HepG2 (cell line): Measurements from ENCODE around the gene FBH1. TPM values are rescaled to one million over a fixed set of nuclear protein-coding genes. Genes with fewer than 3 reads are reported as not detected.

Experiments used
- ATAC-seq: fragments of 200-7000 bp; cut with Tn5 transposase; 3 replicates; pipeline ENCODE4 v1.9.1; 2020; ENCODE audit warnings: mild to moderate bottlenecking, moderate library complexity
- BruUV-seq: library from RNA; stranded (reverse); fragments of 400-500 nt; replicated peaks from 2 replicates; lab custom pipeline; 2021; lab: Mats Ljungman, UMichigan
- CTCF ChIA-PET: fragments of 300-600 bp; formaldehyde crosslinking; extraction: SDS; loops from one replicate; lab custom pipeline; 2021; ENCODE audit warnings: low total read pairs, inconsistent platforms, low intra/inter-chr PET ratio; lab: Yijun Ruan, JAX
- POLR2A ChIA-PET: fragments of 350-600 bp; sonication (Branson Sonifier 250); formaldehyde crosslinking; loops from one replicate; lab custom pipeline; 2020; ENCODE audit warnings: antibody characterized with exemption, inconsistent platforms; lab: Yijun Ruan, JAX
- DNase-seq: peaks from one replicate; pipeline ENCODE4 v3.0.0-alpha.2; 2015; ENCODE audit warnings: low spot score
- FAIRE-seq: peaks from 3 replicates; lab custom pipeline; 2011; peaks lifted over from hg19 to GRCh38; lab: Jason Lieb, UNC
- H2AFZ ChIP-seq: one replicate; pipeline ENCODE4 v1.6.1; 2011; ENCODE audit warnings: low read length, inconsistent platforms
- H3K27ac ChIP-seq: fragments of 300-600 bp; 3 replicates; pipeline ENCODE4 v1.8.0; 2011; ENCODE audit warnings: mixed run types, mild to moderate bottlenecking, mixed read lengths, low read length, inconsistent platforms; ENCODE audit not compliant: insufficient read depth; ENCODE audit errors: extremely low read length
- H3K27me3 ChIP-seq, 2 experiments: fragments of 200-600 bp in 1 of 2; 2 replicates in 1 of 2; 3 replicates in 1 of 2; pipeline versions ENCODE4 v1.6.0 to v1.8.0; 2011; ENCODE audit warnings: low read length in 2 of 2, mild to moderate bottlenecking in 2 of 2, moderate library complexity in 2 of 2, inconsistent platforms in 1 of 2; ENCODE audit not compliant: insufficient read depth in 2 of 2, control insufficient read depth in 1 of 2
- H3K36me3 ChIP-seq, 2 experiments: fragments of 200-600 bp in 1 of 2; replicated peaks in 1 of 2; 2 replicates in 1 of 2; 3 replicates in 1 of 2; pipeline versions ENCODE4 v1.5.1 to v1.8.0; 2011; ENCODE audit warnings: low read length in 2 of 2, inconsistent platforms in 1 of 2; ENCODE audit not compliant: insufficient read depth in 2 of 2, control insufficient read depth in 1 of 2
- H3K4me1 ChIP-seq: 2 replicates; pipeline ENCODE4 v1.5.1; 2012; ENCODE audit warnings: low read length, inconsistent platforms; ENCODE audit not compliant: insufficient read depth
- H3K4me2 ChIP-seq: 2 replicates; pipeline ENCODE4 v1.6.0; 2011; ENCODE audit warnings: low read depth, low read length, inconsistent platforms
- H3K4me3 ChIP-seq, 3 experiments: fragments of 200-600 bp in 1 of 3; sonication (generic), shearing (Covaris generic) in 1 of 3; replicated peaks in 1 of 3; 2 replicates each; pipeline ENCODE4 v1.5.1; 2011 to 2016; ENCODE audit warnings: low read length in 3 of 3, inconsistent platforms in 2 of 3, low read depth in 2 of 3, mild to moderate bottlenecking in 2 of 3, control low read depth in 1 of 3, mixed read lengths in 1 of 3; ENCODE audit not compliant: insufficient read depth in 1 of 3
- H3K79me2 ChIP-seq: one replicate; pipeline ENCODE4 v1.6.1; 2011; ENCODE audit warnings: low read length, inconsistent platforms; ENCODE audit not compliant: insufficient read depth
- H3K9ac ChIP-seq: 2 replicates; pipeline ENCODE4 v1.6.0; 2011; ENCODE audit warnings: mild to moderate bottlenecking, low read depth, low read length, inconsistent platforms; ENCODE audit not compliant: insufficient read depth
- H3K9me3 ChIP-seq: 2 replicates; pipeline ENCODE4 v1.5.1; 2012; ENCODE audit warnings: mild to moderate bottlenecking, low read length
- H4K20me1 ChIP-seq: 2 replicates; pipeline ENCODE4 v1.6.0; 2011; ENCODE audit warnings: inconsistent platforms, mild to moderate bottlenecking, low read length, moderate library complexity; ENCODE audit not compliant: insufficient read depth
- BCLAF1 ChIP-seq: fragments of 450-650 bp; IDR thresholded peaks from 2 replicates; pipeline ENCODE4 v1.6.1; 2017; ENCODE audit warnings: mild to moderate bottlenecking
- GLI4 ChIP-seq: sonication (generic); formaldehyde crosslinking; IDR thresholded peaks from 2 replicates; pipeline ENCODE4 v1.5.1; 2020; ENCODE audit warnings: missing genetic modification reagents, mild to moderate bottlenecking, moderate library complexity, borderline replicate concordance
- NCOA1 ChIP-seq: sonication (generic); formaldehyde crosslinking; IDR thresholded peaks from 2 replicates; pipeline ENCODE4 v1.9.0; 2021; ENCODE audit warnings: missing genetic modification reagents
- NCOR1 ChIP-seq: fragments of 200-600 bp; sonication (generic); IDR thresholded peaks from 2 replicates; pipeline ENCODE4 v1.7.0; 2017; ENCODE audit warnings: antibody characterized with exemption, low read length, borderline replicate concordance
- PREB ChIP-seq: sonication (generic); formaldehyde crosslinking; IDR thresholded peaks from 2 replicates; pipeline ENCODE4 v1.4.0; 2020; ENCODE audit warnings: missing genetic modification reagents
- RBAK ChIP-seq: sonication (generic); formaldehyde crosslinking; IDR thresholded peaks from 2 replicates; pipeline ENCODE4 v1.5.1; 2020; ENCODE audit warnings: mild to moderate bottlenecking, missing genetic modification reagents
- SAFB2 ChIP-seq: sonication (generic); formaldehyde crosslinking; IDR thresholded peaks from 2 replicates; pipeline ENCODE4 v1.5.1; 2020; ENCODE audit warnings: missing genetic modification reagents, low read depth, mild to moderate bottlenecking, borderline replicate concordance
- SATB2 ChIP-seq: sonication (generic); formaldehyde crosslinking; IDR thresholded peaks from 2 replicates; pipeline ENCODE4 v1.5.0; 2020; ENCODE audit warnings: missing genetic modification reagents
- SMARCC2 ChIP-seq: fragments of 450-650 bp; IDR thresholded peaks from 2 replicates; pipeline ENCODE4 v1.6.1; 2017; ENCODE audit warnings: antibody characterized with exemption, mild to moderate bottlenecking
- SMC3 ChIP-seq: IDR thresholded peaks from 2 replicates; pipeline ENCODE4 v1.6.1; 2011; ENCODE audit warnings: low read length, improper control_type of control experiment
- ZBTB1 ChIP-seq: sonication (generic); formaldehyde crosslinking; IDR thresholded peaks from 2 replicates; pipeline ENCODE4 v1.4.0; 2020; ENCODE audit warnings: missing genetic modification reagents, borderline replicate concordance
- ZFP36 ChIP-seq: fragments of 150-350 bp; IDR thresholded peaks from 2 replicates; pipeline ENCODE4 v1.6.1; 2018; ENCODE audit warnings: borderline replicate concordance, low read length, low read depth; ENCODE audit not compliant: partially characterized antibody
- ZFP90 ChIP-seq: sonication (generic); formaldehyde crosslinking; IDR thresholded peaks from 2 replicates; pipeline ENCODE4 v1.8.0; 2022; ENCODE audit warnings: missing genetic modification reagents, mild to moderate bottlenecking, inconsistent platforms, borderline replicate concordance
- ZNF232 ChIP-seq: sonication (generic); formaldehyde crosslinking; IDR thresholded peaks from 2 replicates; pipeline ENCODE4 v1.4.0; 2020; ENCODE audit warnings: missing genetic modification reagents, borderline replicate concordance
- WGBS: methylation state at CpG from one replicate; pipeline ENCODE4 v1.1.6; 2017; ENCODE audit warnings: low lambda C conversion rate; 5-methylcytosine and 5-hydroxymethylcytosine counted together
- in situ Hi-C: cut with HindIII; loops from 2 replicates; pipeline ENCODE4 v1.10.0; 2017; ENCODE audit warnings: low pct_unique_long_range_greater_than_20kb; ENCODE audit not compliant: extremely low pct_ligation_motif_present
- intact Hi-C: fragments of 100-400 bp; cut with micrococcal nuclease; formaldehyde crosslinking; loops from one replicate; pipeline ENCODE4 v1.10.0; 2022; ENCODE audit not compliant: unreplicated experiment
- polyA plus RNA-seq, 8 experiments: library from polyadenylated mRNA; depleted of rRNA in 3 of 8; stranded (reverse) in 7 of 8; unstranded in 1 of 8; fragments of >200 nt; fragmentation: Illumina TruSeq in 4 of 8; extraction: Trizol in 4 of 8; gene quantifications; 2 replicates each; pipeline versions ENCODE4 v1.2.1 to v1.2.3, GENCODE V29; 2011 to 2016; ENCODE audit warnings: low read depth in 4 of 8, missing spikeins in 1 of 8, mixed read lengths in 1 of 8; ENCODE audit not compliant: insufficient read depth in 1 of 8
- total RNA-seq, 5 experiments: library from RNA; depleted of rRNA; stranded (reverse); fragments of >200 nt; fragmentation: Illumina TruSeq; extraction: Trizol; gene quantifications; 2 replicates each; pipeline ENCODE4 v1.2.3, GENCODE V29; 2016; ENCODE audit warnings: low read depth in 1 of 5
- TF ChIP-seq, protein P1 (sequence below): sonication (generic); formaldehyde crosslinking; IDR thresholded peaks from 2 replicates; pipeline ENCODE4 v1.5.1; 2020; ENCODE audit warnings: missing genetic modification reagents, mild to moderate bottlenecking, borderline replicate concordance

FBH1 gene
- total and polyA plus RNA-seq, 2 of the 13 experiments (the other 11 are each of a cell fraction or from before 2014, with no cell fraction given), result 48.8 to 60.3 TPM

DNA sequence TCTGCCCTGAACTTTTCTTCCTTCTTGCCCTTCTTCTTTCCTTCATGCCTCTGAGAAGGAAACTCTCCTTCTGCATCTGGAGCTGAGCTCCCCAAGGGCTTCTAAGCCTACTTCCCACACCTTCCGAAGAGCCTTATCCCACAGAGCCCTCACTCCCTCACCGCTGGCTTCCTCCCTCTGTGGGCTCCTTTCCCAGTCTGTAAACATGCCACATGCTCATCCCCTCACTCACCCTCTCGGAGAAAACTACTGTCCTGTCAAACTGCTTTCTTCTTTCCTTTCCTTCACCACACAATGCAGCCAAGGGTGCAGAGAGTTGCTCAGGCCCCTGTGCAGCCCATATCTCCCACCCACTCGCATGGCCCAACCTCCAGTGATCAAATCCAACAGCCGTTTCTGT lies 18.4 kb upstream of the FBH1 start:
- intact Hi-C loops, result no loop called here
- ATAC-seq, result no peak
- H3K27me3 ChIP-seq, result no peaks in the 10 kb centered on the region

DNA sequence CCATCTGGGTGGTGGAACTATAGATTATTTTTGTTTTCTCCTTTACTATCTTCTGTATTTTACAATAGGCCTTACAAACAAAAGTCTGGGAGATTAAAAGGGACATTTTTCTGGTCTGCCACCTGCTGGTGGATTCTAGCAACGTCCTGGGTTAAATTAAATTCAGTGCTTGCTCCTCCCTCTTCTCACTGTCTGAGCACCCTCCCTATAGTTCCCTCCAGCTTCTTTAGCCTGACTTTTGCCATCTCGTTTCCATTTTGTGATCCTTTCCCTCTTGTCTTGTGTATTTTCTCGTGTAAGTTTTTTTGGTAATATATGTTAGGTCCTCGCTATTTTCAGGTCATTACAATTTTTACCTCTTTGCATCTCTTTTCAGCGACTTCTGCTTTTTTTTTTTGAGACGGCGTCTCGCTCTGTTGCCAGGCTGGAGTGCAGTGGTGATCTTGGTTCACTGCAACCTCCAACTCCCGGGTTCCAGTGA lies 16.5 kb upstream of the FBH1 start:
- H2AFZ ChIP-seq, result no peak overlapping the region
- H3K4me2 ChIP-seq, result no peak overlapping the region
- no peaks in the 10 kb centered on the region for H3K27me3 ChIP-seq
- intact Hi-C loops, result loop anchor here (1.0 kb wide), 1 partner anchor 64 kb away; no protein-coding TSS in a partner anchor
- ATAC-seq, result peak; percentile 83
- 65% methylated on average over 9 of the region's 9 CpGs for WGBS
- no peak overlapping the region for H3K27ac ChIP-seq
- H3K79me2 ChIP-seq, result no peaks in the 10 kb centered on the region
- in situ Hi-C loops, result loop anchor here (10.0 kb wide), 1 partner anchor 59 kb away; the partner anchor contains the start of gene GDI2
- no peak overlapping the region for H3K9ac ChIP-seq
- FAIRE-seq, result peak; percentile 93
- BruUV-seq, result no TSS peak
- ChIA-PET CTCF (no interaction called here), POLR2A (interaction anchor here (2.3 kb wide), 1 partner anchor 16 kb away, joined by 12 read pairs; the partner anchor contains the start of genes ANKRD16 and FBH1)
- peaks cover 3 to 27% of the 10 kb centered on the region in 2 experiments; a peak in 4 of 5 replicates for H3K36me3 ChIP-seq
- no peak overlapping the region for H3K4me3 ChIP-seq
- no peaks in the 10 kb centered on the region for H3K4me1 ChIP-seq
- DNase-seq, result peak; percentile 57
- H3K9me3 ChIP-seq, result no peaks in the 10 kb centered on the region
- no peaks in the 10 kb centered on the region for H4K20me1 ChIP-seq
- no peak for TF ChIP-seq BCLAF1
- TF ChIP-seq SMARCC2, result no peak
- TF ChIP-seq SATB2 (CRISPR knock-in tag), result no peak
- no peak for TF ChIP-seq PREB (CRISPR knock-in tag)
- no peak for TF ChIP-seq RBAK (CRISPR knock-in tag)
- peak; percentile 81 for TF ChIP-seq SMC3
- TF ChIP-seq, protein P1, sequence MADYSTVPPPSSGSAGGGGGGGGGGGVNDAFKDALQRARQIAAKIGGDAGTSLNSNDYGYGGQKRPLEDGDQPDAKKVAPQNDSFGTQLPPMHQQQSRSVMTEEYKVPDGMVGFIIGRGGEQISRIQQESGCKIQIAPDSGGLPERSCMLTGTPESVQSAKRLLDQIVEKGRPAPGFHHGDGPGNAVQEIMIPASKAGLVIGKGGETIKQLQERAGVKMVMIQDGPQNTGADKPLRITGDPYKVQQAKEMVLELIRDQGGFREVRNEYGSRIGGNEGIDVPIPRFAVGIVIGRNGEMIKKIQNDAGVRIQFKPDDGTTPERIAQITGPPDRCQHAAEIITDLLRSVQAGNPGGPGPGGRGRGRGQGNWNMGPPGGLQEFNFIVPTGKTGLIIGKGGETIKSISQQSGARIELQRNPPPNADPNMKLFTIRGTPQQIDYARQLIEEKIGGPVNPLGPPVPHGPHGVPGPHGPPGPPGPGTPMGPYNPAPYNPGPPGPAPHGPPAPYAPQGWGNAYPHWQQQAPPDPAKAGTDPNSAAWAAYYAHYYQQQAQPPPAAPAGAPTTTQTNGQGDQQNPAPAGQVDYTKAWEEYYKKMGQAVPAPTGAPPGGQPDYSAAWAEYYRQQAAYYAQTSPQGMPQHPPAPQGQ (CRISPR knock-in tag), result no peak

More for the DNA sequence above, 18.4 kb upstream of the FBH1 start:
- 82% methylated on average over 5 of the region's 5 CpGs for WGBS
- in situ Hi-C loops, result loop anchor here (10.0 kb wide), 1 partner anchor 57 kb away; the partner anchor contains the start of gene GDI2
- no peak overlapping the region for H3K4me2 ChIP-seq
- H3K9ac ChIP-seq, result no peak overlapping the region
- no peaks in the 10 kb centered on the region for H3K9me3 ChIP-seq
- no TSS peak for BruUV-seq
- no peaks in the 10 kb centered on the region for H3K79me2 ChIP-seq
- ChIA-PET CTCF (no interaction called here), POLR2A (interaction anchor here (1.7 kb wide), 1 partner anchor 18 kb away, joined by 3 read pairs; the partner anchor contains the start of genes ANKRD16 and FBH1)
- H3K4me1 ChIP-seq, result no peaks in the 10 kb centered on the region
- no peaks in the 10 kb centered on the region for H4K20me1 ChIP-seq
- FAIRE-seq (no peak), DNase-seq (no peak)
- H2AFZ ChIP-seq, result no peak overlapping the region
- peaks cover 0 to 12% of the 10 kb centered on the region in 2 experiments; a peak in 2 of 5 replicates for H3K36me3 ChIP-seq
- no peak overlapping the region for H3K4me3 ChIP-seq
- no peak for TF ChIP-seq SAFB2 (CRISPR knock-in tag)
- no peak for TF ChIP-seq ZFP90 (CRISPR knock-in tag)
- no peak for TF ChIP-seq NCOR1
- no peak for TF ChIP-seq ZFP36
- no peak for TF ChIP-seq ZNF232 (CRISPR knock-in tag)
- TF ChIP-seq NCOA1 (CRISPR knock-in tag), result no peak
- no peak for TF ChIP-seq ZBTB1 (CRISPR knock-in tag)
- TF ChIP-seq GLI4 (CRISPR knock-in tag), result no peak
- no peak overlapping the region for H3K27ac ChIP-seq
